ENCODE results near the gene GOLM1.

- TF ChIP-seq ZNF274 (IDR thresholded peaks at IDR 0.05; ENCODE audit: low read depth, low read length) (no peak), YY1 (IDR thresholded peaks at IDR 0.05; ENCODE audit: insufficient read depth, insufficient read length) (no peak)
Measured at GRCh38 chr9:86046930-86047341, 52.4 kb downstream of the GOLM1 start.
